22Rv1 (cell line): Measurements from ENCODE around the gene UCN.
"Not testable (repeated sequence)": the region's sequence is repeated elsewhere in the genome, so short reads cannot be mapped to it uniquely, and the experiment has no call there.

Source experiments
- H3K27ac ChIP-seq: fragments of 450-650 bp; 2 replicates; pipeline ENCODE4 v1.5.1; 2017
- CTCF ChIP-seq: fragments of 450-650 bp; IDR thresholded peaks from 2 replicates; pipeline ENCODE4 v1.5.1; 2017; ENCODE audit warnings: mild to moderate bottlenecking
- ZFX ChIP-seq: fragments of 450-650 bp; IDR thresholded peaks from 2 replicates; pipeline ENCODE4 v1.6.1; 2017; ENCODE audit warnings: antibody characterized with exemption, borderline replicate concordance

The UCN gene

GRCh38 chr2:27308359-27308881 is at the start of gene UCN:
Gene UCN, minus strand, starts transcription at chr2:27308445. Its CDS starts 550 bp downstream, at chr2:27307895.
- TF ChIP-seq ZFX (no peak), CTCF (no peak)
- H3K27ac ChIP-seq, result no peak within 1 kb of the TSS

- TF ChIP-seq ZFX (no peak), CTCF (no peak)
- H3K27ac ChIP-seq, result peak within 1 kb of the TSS; percentile 98
Measured at GRCh38 chr2:27356382-27357181, 48.3 kb upstream of the UCN start, which contains the start of gene GTF3C2. Gene GTF3C2, minus strand, starts transcription at chr2:27356764. Its CDS starts 13,210 bp downstream, at chr2:27343554.

- TF ChIP-seq ZFX (no peak), CTCF (no peak)
- peak overlapping the region; percentile 98 for H3K27ac ChIP-seq
Measured at GRCh38 chr2:27356056-27356381, 47.8 kb upstream of the UCN start.

- H3K27ac ChIP-seq, result no peak overlapping the region
- TF ChIP-seq ZFX (no peak), CTCF (no peak)
Measured at GRCh38 chr2:27354597-27354927, 46.3 kb upstream of the UCN start.

- TF ChIP-seq CTCF (no peak), ZFX (no peak)
- no peak overlapping the region for H3K27ac ChIP-seq
Measured at GRCh38 chr2:27353762-27354596, 45.7 kb upstream of the UCN start.

GRCh38 chr2:27353386-27353761 is 45.1 kb upstream of the UCN start:
- not testable (repeated sequence) for H3K27ac ChIP-seq

GRCh38 chr2:27351802-27352598 is 43.8 kb upstream of the UCN start:
- TF ChIP-seq CTCF, result no peak
- TF ChIP-seq ZFX, result no peak
- H3K27ac ChIP-seq, result no peak overlapping the region
